ENCODE results near the gene TEKT5. TPM values are rescaled to one million over a fixed set of nuclear protein-coding genes. Genes with fewer than 3 reads are reported as not detected.
A peak's percentile ranks its signal among the peaks of the same experiment; 100 is the strongest.

Gene TEKT5
- total RNA-seq, 1 experiment from 2014 or later: not detected

GRCh38 chr16:10617662-10618420 lies 76.9 kb downstream of the TEKT5 start:
- Mint-ChIP-seq H3K4me1 (ENCODE audit: low read depth, unreplicated experiment) (peaks cover 22% of the 10 kb centered on the region), H3K27me3 (ENCODE audit: insufficient read depth, unreplicated experiment) (no peaks in the 10 kb centered on the region), H3K27ac (ENCODE audit: unreplicated experiment) (peak overlapping the region; percentile 93), H3K4me3 (ENCODE audit: unreplicated experiment) (no peak overlapping the region), H3K36me3 (ENCODE audit: insufficient read depth, unreplicated experiment) (peaks cover 11% of the 10 kb centered on the region), H3K9me3 (ENCODE audit: unreplicated experiment) (no peaks in the 10 kb centered on the region)
- BruUV-seq (replicated peaks): no TSS peak
- Histone ChIP-seq H3K9me3 (no peaks in the 10 kb centered on the region), H3K36me3 (ENCODE audit: control insufficient read depth, insufficient read depth, low read length) (no peaks in the 10 kb centered on the region), H3K4me1 (peaks cover 55% of the 10 kb centered on the region), H3K27me3 (replicated peaks; ENCODE audit: control insufficient read depth, insufficient read depth, low read length) (no peaks in the 10 kb centered on the region), H3K4me3 (ENCODE audit: low read depth, low read length) (no peak overlapping the region)
- intact Hi-C loops (cut with micrococcal nuclease; ENCODE audit: unreplicated experiment): no loop called here
- POLR2A ChIA-PET: interaction anchor here (0.6 kb wide), 1 partner anchor 266 kb away, joined by 3 read pairs; no protein-coding TSS in a partner anchor
- no peak for TF ChIP-seq CTCF (IDR thresholded peaks at IDR 0.05; ENCODE audit: insufficient read depth in 1 of 2, low read depth in 1 of 2, low read length in 1 of 2, severe bottlenecking in 1 of 2, unreplicated experiment in 1 of 2)
- CTCF ChIA-PET: no interaction called here
- DNase-seq: no peak

- Histone ChIP-seq H3K4me3 (ENCODE audit: low read depth, low read length) (no peak overlapping the region), H3K36me3 (ENCODE audit: control insufficient read depth, insufficient read depth, low read length) (no peaks in the 10 kb centered on the region), H3K9me3 (no peaks in the 10 kb centered on the region), H3K4me1 (peaks cover 52% of the 10 kb centered on the region), H3K27me3 (replicated peaks; ENCODE audit: control insufficient read depth, insufficient read depth, low read length) (no peaks in the 10 kb centered on the region)
- intact Hi-C loops (cut with micrococcal nuclease; ENCODE audit: unreplicated experiment): no loop called here
- H3K27ac Mint-ChIP-seq (ENCODE audit: unreplicated experiment): peak overlapping the region; percentile 80
- H3K36me3 Mint-ChIP-seq (ENCODE audit: insufficient read depth, unreplicated experiment): peaks cover 7% of the 10 kb centered on the region
- H3K27me3 Mint-ChIP-seq (ENCODE audit: insufficient read depth, unreplicated experiment): no peaks in the 10 kb centered on the region
- TF ChIP-seq CTCF (IDR thresholded peaks at IDR 0.05; ENCODE audit: insufficient read depth in 1 of 2, low read depth in 1 of 2, low read length in 1 of 2, severe bottlenecking in 1 of 2, unreplicated experiment in 1 of 2): no peak
- no TSS peak for BruUV-seq (replicated peaks)
- ChIA-PET POLR2A (interaction anchor here (0.6 to 0.7 kb wide), 3 partner anchors 15 to 265 kb away, joined by 3 to 7 read pairs (median 5); no protein-coding TSS in a partner anchor), CTCF (interaction anchor here (0.6 to 0.8 kb wide), 3 partner anchors 37 to 102 kb away, joined by 3 to 5 read pairs (median 3); partner anchors contain the start of gene EMP2)
- no peak overlapping the region for H3K4me3 Mint-ChIP-seq (ENCODE audit: unreplicated experiment)
- no peaks in the 10 kb centered on the region for H3K9me3 Mint-ChIP-seq (ENCODE audit: unreplicated experiment)
- DNase-seq: peak; percentile 49 to 73
- peaks cover 22% of the 10 kb centered on the region for H3K4me1 Mint-ChIP-seq (ENCODE audit: low read depth, unreplicated experiment)
These were observed 77.7 kb downstream of the TEKT5 start for GRCh38 chr16:10616756-10617640.

GRCh38 chr16:10616419-10616755 lies 78.3 kb downstream of the TEKT5 start:
- no peak overlapping the region for H3K27ac Mint-ChIP-seq (ENCODE audit: unreplicated experiment)
- POLR2A ChIA-PET: interaction anchor here (0.7 kb wide), 2 partner anchors 14 to 38 kb away, joined by 5 to 7 read pairs; no protein-coding TSS in a partner anchor
- BruUV-seq (replicated peaks): no TSS peak

More at GRCh38 chr16:10616419-10616755, 78.3 kb downstream of the TEKT5 start:
- Mint-ChIP-seq H3K4me1 (ENCODE audit: low read depth, unreplicated experiment) (peaks cover 25% of the 10 kb centered on the region), H3K4me3 (ENCODE audit: unreplicated experiment) (no peak overlapping the region), H3K27me3 (ENCODE audit: insufficient read depth, unreplicated experiment) (no peaks in the 10 kb centered on the region), H3K36me3 (ENCODE audit: insufficient read depth, unreplicated experiment) (peaks cover 1% of the 10 kb centered on the region), H3K9me3 (ENCODE audit: unreplicated experiment) (no peaks in the 10 kb centered on the region)
- H3K4me3 ChIP-seq (ENCODE audit: low read depth, low read length): no peak overlapping the region
- DNase-seq: no peak
- TF ChIP-seq CTCF (IDR thresholded peaks at IDR 0.05; ENCODE audit: insufficient read depth in 1 of 2, low read depth in 1 of 2, low read length in 1 of 2, severe bottlenecking in 1 of 2, unreplicated experiment in 1 of 2): no peak
- H3K9me3 ChIP-seq: no peaks in the 10 kb centered on the region
- intact Hi-C loops (cut with micrococcal nuclease; ENCODE audit: unreplicated experiment): no loop called here
- H3K36me3 ChIP-seq (ENCODE audit: control insufficient read depth, insufficient read depth, low read length): no peaks in the 10 kb centered on the region
- no peaks in the 10 kb centered on the region for H3K27me3 ChIP-seq (replicated peaks; ENCODE audit: control insufficient read depth, insufficient read depth, low read length)
- H3K4me1 ChIP-seq: peaks cover 49% of the 10 kb centered on the region
- CTCF ChIA-PET: interaction anchor here (0.6 to 0.8 kb wide), 3 partner anchors 36 to 102 kb away, joined by 3 to 5 read pairs (median 3); partner anchors contain the start of gene EMP2

Measured in Caco-2 (cell line).